ENCODE data around the gene RALGAPA1.

Gene RALGAPA1

GRCh38 chr14:35512765-35513164 lies 296.3 kb downstream of the RALGAPA1 start:
- Mint-ChIP-seq H3K4me1 (ENCODE audit: low read depth) (no peaks in the 10 kb centered on the region), H3K27me3 (peaks cover 2% of the 10 kb centered on the region), H3K9me3 (ENCODE audit: low read depth) (no peaks in the 10 kb centered on the region), H3K36me3 (no peaks in the 10 kb centered on the region), H3K4me3 (no peak overlapping the region), H3K27ac (no peak overlapping the region)

DNA sequence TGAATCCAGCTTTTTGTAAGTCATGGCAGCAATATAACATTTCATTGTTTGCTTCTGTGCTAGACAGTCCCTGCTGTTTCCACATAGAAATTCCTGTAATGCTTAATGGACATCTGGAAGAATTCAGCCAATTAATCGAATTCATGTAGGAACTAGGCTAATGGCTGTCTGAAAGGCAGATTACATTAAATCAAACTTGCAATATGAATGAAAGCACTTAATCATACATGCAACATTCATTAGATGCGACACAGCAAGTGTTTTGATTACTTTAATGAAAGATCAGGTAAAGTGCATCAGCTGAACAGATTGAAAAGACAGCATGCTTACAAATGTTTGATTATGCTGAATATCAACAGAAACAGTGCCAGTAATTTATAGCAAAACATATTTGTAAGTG lies 299.2 kb downstream of the RALGAPA1 start:
- H3K4me1 Mint-ChIP-seq (ENCODE audit: low read depth): no peaks in the 10 kb centered on the region
- no peaks in the 10 kb centered on the region for H3K36me3 Mint-ChIP-seq
- peaks cover 2% of the 10 kb centered on the region for H3K27me3 Mint-ChIP-seq
- no peaks in the 10 kb centered on the region for H3K9me3 Mint-ChIP-seq (ENCODE audit: low read depth)
- H3K4me3 Mint-ChIP-seq: no peak overlapping the region
- H3K27ac Mint-ChIP-seq: no peak overlapping the region

DNA sequence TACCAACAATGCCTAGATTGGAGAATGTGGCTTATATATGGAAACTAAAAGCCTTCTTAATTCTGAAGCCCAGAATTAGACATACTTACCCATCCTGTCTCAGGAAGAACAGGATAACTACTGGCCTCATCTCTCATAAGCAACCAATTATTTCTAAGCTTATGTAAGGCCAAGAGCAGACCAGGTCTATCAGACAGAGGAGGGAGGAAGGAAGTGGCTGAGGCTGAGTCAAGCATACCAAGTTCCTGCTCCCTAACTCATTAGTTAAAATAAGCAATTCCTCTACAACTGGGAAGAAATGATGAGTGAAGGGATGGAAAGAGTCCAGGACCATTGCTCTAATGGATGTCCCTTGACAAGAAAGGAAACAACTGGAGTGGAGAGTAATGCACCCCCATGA lies 302.2 kb downstream of the RALGAPA1 start:
- Mint-ChIP-seq H3K9me3 (ENCODE audit: low read depth) (no peaks in the 10 kb centered on the region), H3K27me3 (peaks cover 2% of the 10 kb centered on the region), H3K4me3 (no peak overlapping the region), H3K4me1 (ENCODE audit: low read depth) (no peaks in the 10 kb centered on the region), H3K36me3 (no peaks in the 10 kb centered on the region), H3K27ac (no peak overlapping the region)

DNA sequence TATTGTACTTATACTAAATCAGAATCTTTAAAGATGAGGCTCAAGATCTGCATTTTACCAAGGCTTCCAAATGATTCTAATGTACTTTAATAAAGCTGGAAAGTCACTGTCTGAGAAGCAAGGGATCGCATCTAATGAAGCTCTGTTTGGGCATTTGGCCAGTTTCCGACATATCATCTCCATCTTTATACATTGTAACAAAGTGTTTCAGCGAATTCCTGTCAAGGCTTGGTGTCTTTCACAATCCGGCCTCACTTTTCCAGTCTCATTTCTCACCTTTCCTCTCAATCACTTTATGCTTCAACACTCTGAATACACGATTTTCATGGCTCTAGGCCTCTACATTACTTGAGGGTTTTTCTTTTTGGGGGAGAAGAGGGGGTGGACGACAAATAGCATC lies 302.6 kb downstream of the RALGAPA1 start:
- Mint-ChIP-seq H3K36me3 (no peaks in the 10 kb centered on the region), H3K27me3 (peaks cover 5% of the 10 kb centered on the region), H3K9me3 (ENCODE audit: low read depth) (no peaks in the 10 kb centered on the region), H3K27ac (no peak overlapping the region), H3K4me1 (ENCODE audit: low read depth) (no peaks in the 10 kb centered on the region), H3K4me3 (no peak overlapping the region)

GRCh38 chr14:35504260-35504659 lies 304.8 kb downstream of the RALGAPA1 start:
- Mint-ChIP-seq H3K4me1 (ENCODE audit: low read depth) (no peaks in the 10 kb centered on the region), H3K36me3 (peaks cover 2% of the 10 kb centered on the region)

GRCh38 chr14:35503646-35504045 lies 305.4 kb downstream of the RALGAPA1 start:
- H3K9me3 Mint-ChIP-seq (ENCODE audit: low read depth): peaks cover 5% of the 10 kb centered on the region
- peaks cover 2% of the 10 kb centered on the region for H3K36me3 Mint-ChIP-seq
- no peak overlapping the region for H3K4me3 Mint-ChIP-seq
- H3K4me1 Mint-ChIP-seq (ENCODE audit: low read depth): no peaks in the 10 kb centered on the region
- H3K27ac Mint-ChIP-seq: no peak overlapping the region
- peaks cover 11% of the 10 kb centered on the region for H3K27me3 Mint-ChIP-seq

More at GRCh38 chr14:35504260-35504659, 304.8 kb downstream of the RALGAPA1 start:
- no peak overlapping the region for H3K4me3 Mint-ChIP-seq
- H3K27me3 Mint-ChIP-seq: peaks cover 6% of the 10 kb centered on the region
- peaks cover 5% of the 10 kb centered on the region for H3K9me3 Mint-ChIP-seq (ENCODE audit: low read depth)
- H3K27ac Mint-ChIP-seq: no peak overlapping the region

- H3K36me3 Mint-ChIP-seq: peaks cover 6% of the 10 kb centered on the region
- peaks cover 8% of the 10 kb centered on the region for H3K9me3 Mint-ChIP-seq (ENCODE audit: low read depth)
- H3K27me3 Mint-ChIP-seq: peaks cover 22% of the 10 kb centered on the region
- H3K4me1 Mint-ChIP-seq (ENCODE audit: low read depth): no peaks in the 10 kb centered on the region
- H3K27ac Mint-ChIP-seq: no peak overlapping the region
- no peak overlapping the region for H3K4me3 Mint-ChIP-seq
These were observed 309.9 kb downstream of the RALGAPA1 start for GRCh38 chr14:35499180-35499579.

DNA sequence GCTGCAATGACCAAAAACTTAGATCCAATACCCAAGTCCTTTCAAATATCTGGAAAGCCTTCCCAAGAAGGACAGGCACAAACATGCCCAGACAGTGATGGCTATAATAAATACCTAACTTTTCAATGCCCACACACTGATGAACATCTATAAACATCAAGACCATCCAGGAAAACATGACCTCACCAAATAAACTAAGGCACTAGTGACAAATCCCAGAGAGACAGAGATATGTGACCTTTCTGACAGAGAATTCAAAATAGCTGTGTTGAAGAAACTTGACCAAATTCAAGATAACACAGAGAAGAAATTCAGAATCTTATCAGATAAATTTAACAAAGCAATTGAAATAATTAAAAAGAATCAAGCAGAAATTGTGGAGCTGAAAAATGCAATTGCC lies 313.8 kb downstream of the RALGAPA1 start:
- no peaks in the 10 kb centered on the region for H3K4me1 Mint-ChIP-seq (ENCODE audit: low read depth)
- H3K9me3 Mint-ChIP-seq (ENCODE audit: low read depth): peaks cover 14% of the 10 kb centered on the region
- no peak overlapping the region for H3K27ac Mint-ChIP-seq
- peaks cover 9% of the 10 kb centered on the region for H3K36me3 Mint-ChIP-seq
- H3K4me3 Mint-ChIP-seq: no peak overlapping the region
- peaks cover 19% of the 10 kb centered on the region for H3K27me3 Mint-ChIP-seq

DNA sequence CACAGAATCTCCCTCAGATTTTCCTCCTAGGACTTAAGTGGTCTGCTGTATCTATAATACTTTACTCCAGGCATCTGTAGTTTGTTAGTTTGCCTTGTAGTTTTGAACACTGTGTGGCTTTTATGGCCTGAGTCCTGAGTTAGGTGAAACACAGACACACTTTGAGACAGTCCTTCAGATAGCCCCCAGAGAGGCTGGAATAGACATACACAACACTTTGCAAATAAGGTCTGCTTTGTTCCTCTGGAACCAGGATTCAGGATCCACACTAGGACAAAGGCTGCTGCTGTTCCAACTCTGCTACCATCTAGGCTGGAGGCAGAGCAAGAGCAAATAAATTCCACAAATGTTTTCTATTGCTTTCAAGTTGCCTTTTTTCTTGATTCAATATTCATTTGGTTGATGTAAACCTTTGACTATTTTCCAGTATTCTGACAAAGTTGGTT lies 316.5 kb downstream of the RALGAPA1 start:
- peaks cover 9% of the 10 kb centered on the region for H3K9me3 Mint-ChIP-seq (ENCODE audit: low read depth)
- H3K36me3 Mint-ChIP-seq: peaks cover 9% of the 10 kb centered on the region
- H3K27me3 Mint-ChIP-seq: peaks cover 12% of the 10 kb centered on the region
- no peak overlapping the region for H3K4me3 Mint-ChIP-seq
- no peak overlapping the region for H3K27ac Mint-ChIP-seq
- no peaks in the 10 kb centered on the region for H3K4me1 Mint-ChIP-seq (ENCODE audit: low read depth)
